GM21786 (cell line): ENCODE data around the gene HEXIM1.
"Not testable (repeated sequence)": the region's sequence is repeated elsewhere in the genome, so short reads cannot be mapped to it uniquely, and the experiment has no call there.

Experiments
- ATAC-seq: cut with Tn5 transposase; IDR thresholded peaks from one replicate; pipeline ENCODE4 v1.9.1; 2021; ENCODE audit not compliant: unreplicated experiment

The HEXIM1 gene

DNA sequence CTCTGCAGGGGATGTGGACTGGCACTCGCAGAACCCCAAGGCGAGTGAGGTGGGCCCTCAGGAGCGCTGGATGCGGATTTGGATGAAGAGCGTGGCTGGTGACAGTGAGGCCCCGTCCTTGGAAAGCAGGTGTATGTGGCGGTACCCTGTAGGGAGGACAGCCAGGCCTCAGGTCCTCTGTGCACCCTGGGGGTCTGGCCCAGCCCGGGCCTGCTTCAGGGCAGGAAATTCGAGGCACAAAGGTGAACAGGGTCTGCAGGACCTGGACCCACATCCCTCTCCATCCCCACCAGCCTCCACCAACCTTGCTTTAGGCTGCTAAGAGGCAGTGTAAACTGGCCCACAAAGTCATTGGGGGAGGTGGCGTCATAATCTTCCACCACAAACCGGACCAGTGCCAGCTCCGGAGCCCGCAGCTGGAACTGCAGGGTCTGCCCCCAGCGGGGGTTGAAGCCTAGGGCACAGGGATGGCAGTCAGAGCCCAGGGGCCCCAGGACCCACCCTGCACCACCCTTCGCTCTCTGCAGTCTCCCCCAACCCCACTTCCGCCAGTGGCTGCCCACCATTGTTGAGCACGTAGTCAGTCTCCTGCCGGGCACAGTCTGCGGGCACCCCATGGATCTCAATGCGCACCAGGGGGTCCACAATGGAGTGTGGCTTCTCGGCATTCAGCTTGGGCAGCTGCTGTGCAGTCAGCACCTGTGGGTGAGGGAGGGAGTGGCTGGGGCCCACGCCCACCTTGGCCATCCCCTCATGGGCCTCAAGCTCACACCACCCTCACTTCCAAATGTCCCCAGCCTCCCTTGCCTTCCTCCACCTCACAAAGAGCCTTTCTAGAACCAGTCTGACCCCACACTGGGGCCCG, 35.5 kb upstream of the HEXIM1 start:
- no peak for ATAC-seq

DNA sequence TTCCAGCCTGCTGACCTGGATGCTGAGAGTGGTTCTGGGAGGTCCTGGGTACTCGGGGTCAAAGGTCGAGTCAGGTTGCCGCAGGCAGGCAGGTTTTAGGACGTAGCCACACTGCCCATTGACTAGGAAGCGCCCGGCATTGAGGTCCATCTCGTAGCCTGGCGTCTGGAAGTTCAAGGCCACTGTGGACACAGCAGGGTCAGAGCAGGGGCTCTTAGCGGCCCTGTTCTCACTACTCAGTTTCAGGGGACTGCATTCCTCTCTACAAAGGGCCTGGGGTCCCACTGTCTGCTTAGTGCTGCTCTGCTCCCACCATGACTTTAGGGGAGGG, 34.9 kb upstream of the HEXIM1 start:
- no peak for ATAC-seq

DNA sequence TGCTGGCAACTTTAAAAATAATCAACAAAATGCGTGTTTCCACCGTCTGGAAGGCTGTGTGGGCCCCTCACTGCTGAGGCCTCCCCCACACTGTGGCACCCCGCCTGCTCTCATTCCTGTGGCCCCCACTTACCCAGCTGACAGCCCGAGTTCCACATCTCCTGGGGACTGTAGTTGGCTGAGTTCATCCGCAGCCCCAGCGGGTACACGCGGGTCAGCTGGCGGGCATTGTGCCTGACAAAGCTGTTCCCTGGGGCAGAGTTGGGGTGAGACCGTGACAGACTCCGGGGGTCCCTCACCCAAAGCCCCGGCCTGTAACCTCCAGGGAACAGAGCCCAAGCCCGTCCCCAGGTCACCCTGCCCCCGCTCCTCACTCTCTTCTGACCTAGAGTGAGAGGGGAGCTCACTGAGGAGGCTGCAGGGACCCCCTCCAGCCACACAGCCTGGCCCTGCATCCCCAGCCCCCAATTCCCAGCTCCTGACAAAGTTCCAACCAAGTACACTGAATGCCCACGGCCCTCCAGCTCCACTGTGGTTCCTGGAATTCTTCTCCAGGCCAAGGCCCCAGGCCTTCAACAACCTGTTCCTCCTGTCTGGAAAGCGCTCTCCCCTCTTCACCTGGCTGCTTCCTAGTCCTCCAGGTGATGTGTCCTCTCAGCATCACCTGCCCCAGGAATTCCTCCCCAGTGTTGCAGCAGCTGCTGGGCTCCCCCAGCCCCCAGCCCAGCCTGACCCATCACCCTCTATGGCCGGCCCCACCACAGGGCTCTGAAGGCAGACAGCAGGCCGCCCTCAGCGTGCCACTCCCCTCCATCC, 34.0 kb upstream of the HEXIM1 start:
- no peak for ATAC-seq

DNA sequence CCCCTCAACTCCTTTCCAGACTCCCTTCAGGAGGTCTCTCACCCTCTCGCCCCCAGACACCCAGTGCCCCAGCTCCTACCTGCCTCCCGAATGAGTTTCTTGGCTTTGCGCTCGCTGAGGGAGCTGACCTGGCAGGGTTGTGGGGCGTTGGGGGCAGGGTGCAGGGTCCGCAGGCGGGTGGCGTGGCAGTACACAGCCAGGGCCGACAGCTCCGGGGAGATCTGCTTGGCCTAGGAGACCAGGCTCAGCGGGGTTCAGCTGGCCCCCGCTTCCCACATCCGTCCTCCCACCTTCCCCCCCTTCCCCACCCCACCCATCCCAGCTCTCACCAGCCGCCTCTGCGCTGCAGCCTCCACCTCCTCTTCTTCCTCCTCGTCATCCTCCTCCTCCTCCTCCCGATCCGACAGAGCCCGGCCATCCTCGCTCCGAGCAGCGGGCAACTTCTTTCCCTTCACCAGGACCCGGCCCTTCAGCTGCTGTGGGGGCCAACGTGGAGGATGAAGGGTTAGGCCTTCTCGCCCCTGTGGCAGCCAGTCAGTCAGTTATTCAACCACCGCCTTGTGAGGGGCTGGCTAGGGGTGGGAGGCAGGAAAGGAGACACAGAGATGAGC, 33.2 kb upstream of the HEXIM1 start:
- ATAC-seq = no peak

DNA sequence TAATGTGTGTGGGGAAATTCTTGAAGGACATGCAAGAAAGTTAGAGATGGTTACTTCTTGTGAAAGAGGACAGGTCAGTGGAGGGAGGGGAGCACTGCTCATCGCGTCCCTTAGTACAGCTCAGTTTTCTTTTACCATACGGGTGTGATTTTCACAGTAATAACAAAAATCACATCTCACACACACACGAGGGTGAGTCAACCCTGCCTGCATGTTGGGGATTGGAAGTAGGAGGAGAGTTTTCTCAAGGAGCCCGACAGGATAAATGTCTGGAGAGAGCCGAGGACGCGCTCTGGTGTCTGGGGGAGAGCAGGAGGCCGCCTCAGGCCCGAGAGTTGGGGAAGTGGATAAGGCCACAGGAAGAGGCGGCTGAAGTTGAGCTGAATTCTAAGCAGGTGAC, 32.4 kb upstream of the HEXIM1 start:
- ATAC-seq = no peak

DNA sequence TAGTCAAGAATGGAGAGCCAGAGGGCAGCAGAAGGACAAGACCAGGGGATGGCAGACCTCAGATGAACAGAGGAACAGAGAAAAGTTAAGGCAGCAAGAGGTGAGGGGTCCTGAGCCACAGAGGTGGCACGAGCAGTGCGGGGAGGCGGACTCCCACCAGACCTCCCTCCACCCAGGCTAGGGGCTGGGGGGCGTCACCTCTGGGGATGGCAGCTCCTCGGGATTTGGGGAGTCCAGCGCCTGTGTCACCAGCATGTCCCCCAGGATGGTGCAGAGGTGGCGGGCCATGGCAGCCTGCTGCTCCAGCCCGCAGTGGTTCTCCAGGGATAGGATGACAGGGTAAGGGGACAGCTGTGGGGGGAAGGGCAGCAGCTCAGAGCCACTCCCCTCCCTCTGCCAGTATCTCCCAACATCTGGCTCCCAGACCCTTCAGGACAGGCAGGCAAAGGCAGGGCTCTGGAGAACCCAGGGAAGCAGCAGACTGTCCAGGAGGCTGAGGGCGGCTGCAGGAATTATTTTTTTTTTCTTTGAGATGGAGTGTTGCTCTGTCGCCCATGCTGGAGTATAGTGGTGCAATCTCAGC, 31.8 kb upstream of the HEXIM1 start:
- no peak for ATAC-seq

DNA sequence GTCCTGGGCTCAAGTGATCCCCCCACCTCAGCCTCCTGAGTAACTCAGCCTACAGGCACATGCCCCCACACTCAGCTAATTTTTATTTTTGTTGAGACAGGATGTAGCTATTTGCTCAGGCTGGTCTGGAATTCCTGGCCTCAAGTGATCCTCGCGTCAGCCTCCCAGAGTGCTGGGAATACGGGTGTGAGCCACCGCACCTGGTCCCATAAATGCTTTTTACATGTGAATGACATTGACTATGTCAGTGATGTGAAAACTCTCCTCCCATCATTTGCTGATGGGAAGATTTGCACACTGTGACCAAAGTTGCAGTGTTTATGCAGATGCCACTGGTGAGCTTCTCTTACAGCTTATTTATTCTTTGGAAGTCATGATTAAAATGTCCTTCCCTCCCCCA, 30.9 kb upstream of the HEXIM1 start:
- ATAC-seq = no peak

DNA sequence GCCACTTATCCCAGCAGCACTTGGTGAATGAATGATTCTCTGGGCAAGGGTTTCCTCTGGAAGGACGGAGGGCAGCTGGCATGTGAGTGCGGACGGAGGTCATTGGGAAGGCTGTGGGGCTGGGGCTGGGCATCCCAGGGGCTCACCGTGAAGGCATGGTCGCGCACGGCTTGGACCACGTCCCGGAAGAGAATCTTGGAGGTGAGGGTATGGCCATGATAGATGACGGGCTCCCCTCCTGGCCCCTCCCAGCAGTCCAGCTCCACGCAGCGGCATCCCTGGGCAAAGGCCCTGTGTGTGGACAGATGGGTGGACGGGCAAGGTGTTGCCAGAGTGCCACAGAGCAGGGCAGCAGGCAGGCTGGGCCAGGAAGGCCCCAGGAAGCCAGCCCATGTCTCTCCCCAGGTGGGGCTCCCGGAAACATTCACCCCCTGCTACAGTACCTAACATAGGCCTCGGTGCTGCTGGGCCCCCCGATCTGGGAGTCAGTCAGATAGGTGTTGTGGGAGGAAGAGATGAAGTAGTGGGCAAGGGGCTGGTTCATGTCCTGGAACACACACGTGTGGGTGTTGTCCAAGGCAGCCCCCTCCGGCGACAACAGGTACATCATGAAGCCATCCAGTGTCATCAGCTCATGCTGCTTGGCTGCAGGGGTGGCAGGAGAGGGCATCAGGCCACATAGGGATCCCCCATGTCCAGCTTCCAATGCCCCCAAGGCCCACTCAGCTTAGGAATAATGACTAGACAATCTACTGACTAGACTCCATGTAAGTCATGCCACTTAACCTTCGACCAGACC, 30.2 kb upstream of the HEXIM1 start:
- ATAC-seq = no peak

DNA sequence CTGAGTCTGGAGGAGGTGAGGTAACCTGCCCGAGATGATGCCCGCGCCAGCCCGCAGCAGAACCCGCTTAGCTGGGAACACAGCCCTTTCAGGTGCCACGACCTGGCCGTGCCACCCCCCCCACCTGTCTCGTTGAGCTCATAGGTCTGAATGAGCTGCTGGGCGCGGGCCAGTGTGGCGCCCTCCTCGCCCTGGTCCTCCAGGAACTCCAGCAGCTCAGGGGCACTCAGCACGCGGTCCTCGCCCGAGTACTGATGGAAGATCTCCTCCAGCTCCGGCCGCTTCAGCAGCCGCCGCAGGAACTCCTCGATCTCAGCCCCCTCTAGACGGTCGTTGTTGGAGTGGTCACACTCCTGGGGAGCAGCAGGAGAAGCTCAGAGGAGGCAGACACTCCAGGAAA, 29.6 kb upstream of the HEXIM1 start:
- no peak for ATAC-seq

DNA sequence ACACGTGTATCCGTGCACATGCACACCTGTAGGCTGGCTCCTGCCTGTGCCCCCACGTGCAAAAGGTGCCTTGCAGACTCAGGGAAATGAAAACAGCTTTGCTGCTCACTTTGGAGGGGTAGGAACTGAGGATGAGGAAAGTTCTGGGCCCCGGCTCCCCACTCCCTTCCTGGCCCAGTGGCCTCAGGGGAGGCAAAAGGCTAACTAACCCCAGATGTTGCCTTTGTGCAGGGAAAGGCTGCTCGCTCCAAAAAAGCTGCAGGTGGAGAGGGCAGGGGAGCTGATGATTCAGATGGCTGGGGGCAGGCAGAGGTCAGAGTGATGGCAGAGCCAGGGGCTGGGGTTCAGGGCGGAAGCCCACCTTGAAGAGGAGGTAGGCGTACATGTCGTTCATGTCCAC, 28.3 kb upstream of the HEXIM1 start:
- ATAC-seq = no peak

DNA sequence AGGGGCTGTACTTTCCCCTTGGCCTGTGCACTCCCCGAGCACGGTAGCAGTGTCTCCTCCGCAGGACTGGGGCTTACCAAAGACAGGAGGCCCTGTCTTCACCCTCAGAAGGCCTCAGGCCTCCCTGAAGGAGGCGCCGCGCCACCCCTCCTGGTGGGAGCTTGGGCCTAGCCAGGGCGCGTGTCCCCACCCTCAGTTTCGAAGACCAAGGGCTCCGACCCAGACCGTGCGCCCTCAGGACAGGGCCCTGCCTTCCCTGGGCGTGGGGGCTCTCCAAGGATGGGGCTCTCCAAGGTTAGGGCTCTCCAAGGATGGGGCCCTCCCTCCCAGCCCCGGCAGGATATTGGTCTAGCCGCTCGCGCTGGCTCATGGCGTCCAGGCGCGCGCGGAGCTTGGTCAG, 27.7 kb upstream of the HEXIM1 start:
- ATAC-seq = no peak

DNA sequence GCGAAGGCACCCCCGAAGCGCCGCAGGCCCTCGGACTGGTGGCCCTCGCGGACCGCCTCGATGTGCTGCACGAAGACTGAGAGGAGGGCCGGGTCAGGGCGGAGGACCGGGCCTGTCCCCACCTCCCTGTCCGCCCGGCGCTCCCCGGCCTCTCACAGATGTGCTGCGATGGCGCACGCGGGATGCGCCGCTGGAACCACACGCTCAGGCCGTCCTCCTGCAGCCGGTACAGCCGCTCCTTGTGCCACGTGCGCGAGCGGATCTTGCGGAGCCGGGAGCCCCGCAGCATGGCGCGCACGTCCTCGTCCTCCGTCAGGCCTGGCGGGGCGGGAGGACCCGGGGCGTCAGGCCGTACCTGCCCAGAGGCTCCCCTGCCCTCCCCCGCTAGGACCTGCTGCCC, 27.2 kb upstream of the HEXIM1 start:
- no peak for ATAC-seq

DNA sequence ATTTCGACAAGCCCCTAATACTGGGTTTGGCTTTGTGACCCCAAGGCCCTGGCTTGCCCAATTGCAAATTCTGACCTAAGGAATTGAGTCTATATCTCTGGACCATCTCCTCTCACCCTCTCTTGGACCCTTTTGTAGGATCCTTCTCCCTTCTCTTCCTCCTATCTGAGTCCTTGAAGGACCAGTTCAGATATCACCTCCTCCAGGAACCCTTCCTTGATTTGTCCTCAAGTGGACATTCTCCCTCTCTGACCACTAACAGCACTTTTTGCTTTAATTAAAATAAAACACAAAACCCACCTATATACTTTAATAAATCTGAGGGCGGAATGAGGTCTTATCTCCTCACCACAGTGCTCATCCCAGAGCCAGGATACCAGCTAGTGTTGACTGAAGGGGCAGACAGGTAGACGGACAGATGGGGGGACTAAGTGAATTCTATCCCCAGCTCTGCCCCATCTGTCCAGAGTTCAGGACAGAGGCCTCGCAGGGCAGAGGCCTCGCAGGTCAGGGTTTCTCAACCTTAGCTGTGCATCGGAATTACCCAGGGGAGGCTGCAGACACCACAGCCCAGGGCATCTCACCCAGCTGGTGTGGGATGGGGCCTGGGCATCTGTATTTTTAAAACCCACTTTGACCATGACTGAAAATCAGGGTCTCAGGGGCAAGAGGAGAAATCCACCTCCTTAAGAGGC, 25.1 kb upstream of the HEXIM1 start:
- ATAC-seq = no peak

DNA sequence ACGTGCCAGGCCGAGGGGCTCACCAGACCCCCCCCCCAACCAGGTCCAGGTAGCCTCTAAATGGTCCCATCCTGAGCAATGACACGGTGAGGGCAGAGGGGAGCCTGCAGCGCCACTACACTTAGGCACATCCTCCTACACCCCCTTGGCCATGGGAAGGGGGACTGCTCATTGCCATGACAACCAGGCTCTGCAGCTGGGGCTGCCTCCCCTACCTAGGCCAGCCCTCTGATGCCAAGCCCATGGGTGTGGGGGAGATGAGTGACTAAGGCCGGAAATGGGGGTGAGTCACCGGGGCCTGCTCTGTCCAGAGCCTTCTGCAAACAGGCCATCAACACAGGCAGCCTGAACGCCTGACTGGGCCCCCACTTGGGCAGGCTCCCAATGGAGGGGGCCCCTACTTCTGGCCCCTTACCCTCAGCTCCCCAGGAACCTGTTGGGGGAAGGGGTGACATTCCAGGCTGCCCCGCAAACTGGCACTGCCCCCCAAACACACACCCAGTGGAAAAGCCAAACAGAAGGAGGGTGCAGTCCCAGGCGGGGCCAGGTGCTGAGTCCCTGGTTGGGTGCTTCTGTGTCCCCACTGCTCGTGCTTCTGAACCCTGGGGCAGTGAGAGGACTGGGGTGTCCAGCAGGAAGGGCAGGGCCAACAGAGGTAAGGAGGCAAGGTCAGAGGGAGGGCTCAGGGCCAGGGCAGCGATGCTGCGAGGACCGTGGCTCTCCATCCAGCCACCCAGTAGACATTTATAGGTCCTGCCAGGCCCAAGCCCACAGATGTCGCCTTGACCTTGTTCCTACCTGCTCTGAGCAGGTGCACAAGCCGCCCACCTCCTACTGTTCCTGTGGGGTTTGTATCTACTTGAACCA, 24.1 kb upstream of the HEXIM1 start:
- ATAC-seq = no peak

DNA sequence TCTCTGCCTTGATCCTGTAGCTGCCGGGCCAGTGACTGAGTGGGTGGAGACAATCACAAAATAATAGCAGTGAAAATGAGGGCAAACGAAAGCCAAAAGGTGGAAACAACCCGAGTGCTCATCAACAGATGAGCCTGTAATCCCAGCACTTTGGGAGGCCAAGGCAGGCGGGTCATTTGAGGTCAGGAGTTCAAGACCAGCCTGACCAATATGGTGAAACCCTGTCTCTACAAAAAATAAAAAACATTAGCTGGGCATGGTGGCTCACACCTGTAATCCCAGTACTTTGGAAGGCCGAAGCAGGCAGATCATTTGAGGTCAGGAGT, 23.5 kb upstream of the HEXIM1 start:
- ATAC-seq = not testable (repeated sequence)

DNA sequence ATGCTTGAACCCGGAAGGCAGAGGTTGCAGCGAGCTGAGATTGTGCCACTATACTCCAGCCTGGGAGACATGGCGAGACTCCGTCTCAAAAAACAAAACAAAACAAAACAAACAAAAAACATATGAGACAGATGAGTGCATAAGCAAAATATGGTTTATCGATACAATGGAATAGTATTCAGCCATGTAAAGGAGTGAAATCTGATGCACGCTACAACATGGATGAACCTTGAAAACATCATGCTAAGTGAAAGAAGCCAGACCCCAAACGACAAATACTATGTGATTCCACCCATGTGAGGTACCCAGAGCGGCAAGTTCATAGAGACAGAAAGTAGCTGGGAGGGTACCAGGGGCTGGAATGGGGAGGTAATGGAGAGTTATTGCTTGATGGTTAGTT, 22.8 kb upstream of the HEXIM1 start:
- ATAC-seq = no peak

DNA sequence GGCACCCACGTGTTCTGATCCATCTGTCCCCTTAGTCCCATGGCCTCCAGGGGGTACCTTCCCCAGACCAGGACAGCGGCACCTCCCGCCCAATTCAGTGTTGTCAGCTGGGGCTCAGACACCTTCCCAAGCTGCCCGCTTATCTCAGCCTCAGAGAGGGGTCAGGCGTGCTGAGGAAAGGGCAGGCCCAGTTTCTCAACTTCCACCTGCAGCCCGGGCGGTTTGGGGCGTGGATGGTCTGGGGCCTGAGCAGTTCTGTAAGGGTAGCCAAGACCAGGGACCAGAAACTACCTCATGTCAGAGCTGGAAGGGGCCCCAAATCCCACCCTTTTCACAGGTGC, 21.1 kb upstream of the HEXIM1 start:
- ATAC-seq = no peak

DNA sequence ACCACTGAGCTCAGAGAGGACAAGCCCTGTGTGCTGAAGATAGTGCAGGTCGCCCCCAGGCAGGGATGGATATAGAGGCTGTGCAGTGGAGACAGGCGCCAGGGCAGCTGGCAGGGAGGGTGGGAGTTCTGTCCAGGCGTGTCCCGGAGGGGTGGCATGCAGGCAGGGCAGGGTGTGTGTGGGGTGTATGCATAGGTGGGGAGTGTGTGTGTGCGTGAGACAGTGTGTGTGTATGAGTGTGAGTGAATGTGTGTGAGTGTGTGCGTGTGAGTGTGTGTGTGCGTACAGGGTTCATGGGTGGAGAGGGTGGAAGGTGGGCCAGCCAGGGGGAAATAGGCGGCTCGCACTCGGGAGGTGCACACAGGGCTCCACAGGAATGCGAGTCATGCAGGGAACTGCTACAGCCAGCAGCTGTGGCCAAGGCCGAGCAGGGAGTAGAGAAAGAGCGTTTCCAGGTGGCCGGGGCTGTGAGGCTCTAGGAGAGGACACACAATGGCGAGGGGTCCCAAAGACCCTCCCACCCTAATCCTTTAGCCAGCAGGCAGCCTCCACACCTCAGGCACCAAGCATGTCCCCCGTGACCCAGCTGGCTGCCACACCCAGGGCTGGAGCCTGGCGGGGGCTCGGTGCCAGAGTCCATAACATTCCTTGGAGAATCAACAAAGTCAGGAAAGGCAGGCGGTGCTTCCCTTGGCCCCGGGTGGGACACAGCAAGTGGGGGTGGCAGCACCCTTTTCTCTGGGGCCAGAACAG, 20.6 kb upstream of the HEXIM1 start:
- no peak for ATAC-seq

DNA sequence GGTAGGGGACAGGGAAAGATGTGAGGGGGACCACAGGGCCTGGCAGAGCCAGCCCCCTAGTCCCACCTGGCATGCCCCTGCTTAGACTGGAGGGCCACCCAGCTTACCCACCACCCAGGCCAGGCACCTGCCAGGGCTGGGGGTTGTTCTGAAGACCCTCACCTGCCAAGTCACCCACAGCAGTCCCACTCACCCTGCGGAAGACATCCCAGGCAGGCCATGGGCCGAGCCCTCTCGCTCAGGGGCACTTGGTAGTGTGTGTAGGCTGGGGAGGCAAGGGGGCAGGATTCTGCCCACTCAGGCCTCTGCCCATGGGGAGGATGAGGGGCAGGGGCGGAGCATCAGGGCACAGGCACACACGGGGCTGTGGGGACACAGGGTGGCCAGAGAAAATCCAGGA, 19.9 kb upstream of the HEXIM1 start:
- no peak for ATAC-seq
